Ovary (tissue), 10 donors: ENCODE measurements around the gene GNG8. TPM values are rescaled to one million over a fixed set of nuclear protein-coding genes. Genes with fewer than 3 reads are reported as not detected.

ENCODE experiments used
- DNase-seq, 5 donors: peaks; one replicate each; pipeline ENCODE4 v3.0.0-alpha.2; 2019 to 2020
- H3K27ac ChIP-seq, 2 donors: fragments of 200-600 bp; one replicate each; pipeline versions ENCODE4 v1.5.1 to v1.8.0; 2019 to 2022
- H3K27me3 ChIP-seq: fragments of 200-600 bp; one replicate; pipeline ENCODE4 v1.8.0; 2022
- H3K36me3 ChIP-seq: fragments of 200-600 bp; sonication (generic); one replicate; pipeline ENCODE4 v1.5.1; 2019
- H3K4me1 ChIP-seq: one replicate; pipeline ENCODE4 v1.8.1; 2013; ENCODE audit warnings: mild to moderate bottlenecking, moderate library complexity; ENCODE audit not compliant: insufficient read depth
- H3K4me3 ChIP-seq: fragments of 200-600 bp; sonication (generic); one replicate; pipeline ENCODE4 v1.5.1; 2017
- H3K9me3 ChIP-seq, 2 donors: fragments of 200-600 bp in 1 of 2; sonication (generic) in 1 of 2; one replicate each; pipeline versions ENCODE4 v1.5.1 to v1.8.1; 2013 to 2019; ENCODE audit warnings: mild to moderate bottlenecking in 1 of 2, moderate library complexity in 1 of 2
- CTCF ChIP-seq, 3 donors: fragments of 450-650 bp in 2 of 3; fragments of 200-600 bp in 1 of 3; IDR thresholded peaks; one replicate each; pipeline versions ENCODE4 v1.5.1 to v1.8.0; 2016 to 2022; ENCODE audit warnings: antibody characterized with exemption in 3 of 3, mild to moderate bottlenecking in 1 of 3
- EP300 ChIP-seq: sonication (generic); formaldehyde crosslinking; IDR thresholded peaks from one replicate; pipeline ENCODE4 v1.6.1; 2017; ENCODE audit warnings: antibody characterized with exemption
- POLR2A ChIP-seq: fragments of 450-650 bp; IDR thresholded peaks from one replicate; pipeline ENCODE4 v1.6.1; 2017; ENCODE audit warnings: antibody characterized with exemption, mild to moderate bottlenecking, moderate library complexity
- WGBS, 3 donors: extraction: QIAGEN DNeasy Blood & Tissue Kit in 1 of 3; methylation state at CpG; one replicate each; pipeline versions ENCODE4 v1.1.5 to v1.1.7; 2013 to 2017; 5-methylcytosine and 5-hydroxymethylcytosine counted together
- intact Hi-C, 4 donors: fragments of 100-400 bp; cut with DNase I; formaldehyde crosslinking; loops; one replicate each; pipeline versions ENCODE4 v1.11.0 to v1.15.1; 2022 to 2023
- long read RNA-seq, 3 donors: library from polyadenylated mRNA in 2 of 3; unstranded in 2 of 3; transcript quantifications; one replicate each; pipeline ENCODE4 v2.0.0 and lab custom pipeline, GENCODE V29; 2021 to 2026
- polyA plus RNA-seq, 2 donors: library from polyadenylated mRNA; stranded (reverse); fragments of 200-250 nt in 1 of 2; fragments of 350-450 nt in 1 of 2; fragmentation: Illumina TruSeq in 1 of 2; extraction: RNeasy Lipid Tissue Mini Kit (QIAGEN cat#74804) in 1 of 2; gene quantifications; one replicate each; pipeline ENCODE4 v1.2.3, GENCODE V29; 2013 to 2014
- total RNA-seq, 7 donors: library from RNA; depleted of rRNA in 2 of 7; stranded (reverse); fragments of >200 nt in 2 of 7; fragmentation: NEBNext Ultra II Directional in 3 of 7; extraction: Animal tissue kit (Norgen Biotek cat#: 25700) in 3 of 7; gene quantifications; one replicate each; pipeline versions ENCODE4 v1.1.0 to v1.2.4, GENCODE V29; 2016 to 2023
- donor health status: DM: no; HTN: no; CAD: no; lungs with moderate emphysema.
- donor health status: DM: no; HTN: no; CAD: no.
- donor health status: Bipolar disorder and iron deficiency.
- donor health status: DM: yes; HTN: yes; CAD: no.
- donor health status: DM: no; HTN: no; CAD: no.
- donor health status: DM: yes; HTN: yes; CAD: no.

Gene GNG8
- not detected for total RNA-seq
- polyA plus RNA-seq, result not detected
- long read RNA-seq, donor 1, result 0 reads
- long read RNA-seq, donor 2, result 0 reads
- long read RNA-seq, donor 3, result 0 reads

- Histone ChIP-seq H3K9me3 (no peaks in the 10 kb centered on the region), H3K27me3 (no peaks in the 10 kb centered on the region), H3K27ac (no peak within 1 kb of the TSS), H3K36me3 (no peaks in the 10 kb centered on the region), H3K4me3 (no peak within 1 kb of the TSS), H3K4me1 (peaks cover 6% of the 10 kb centered on the region)
- 39 to 49% (median 41%) methylated on average over 26 to 34 of the region's 34 CpGs for WGBS, 3 donors
- no peak for DNase-seq
- intact Hi-C loops, result no loop called here
- TF ChIP-seq POLR2A (no peak), EP300 (no peak), CTCF (IDR thresholded peaks at IDR 0.05) (no peak)
Measured at GRCh38 chr19:46635920-46636761, at the start of gene GNG8. GNG8 (minus strand) TSS chr19:46636202; CDS start chr19:46634682, 1,520 bp downstream.

GRCh38 chr19:46685189-46685588 is 49.2 kb upstream of the GNG8 start:
- DNase-seq, result no peak
- intact Hi-C loops, result no loop called here
- H3K9me3 ChIP-seq, result no peaks in the 10 kb centered on the region
- H3K4me1 ChIP-seq, result no peaks in the 10 kb centered on the region
- no peak overlapping the region for H3K4me3 ChIP-seq
- TF ChIP-seq CTCF (IDR thresholded peaks at IDR 0.05), result no peak
- no peak for TF ChIP-seq EP300
- TF ChIP-seq POLR2A, result no peak
- H3K27ac ChIP-seq, result no peak overlapping the region
- H3K36me3 ChIP-seq, result no peaks in the 10 kb centered on the region
- 58 to 93% (median 90%) methylated on average over 3 of the region's 3 CpGs for WGBS, 3 donors
- H3K27me3 ChIP-seq, result no peaks in the 10 kb centered on the region

GRCh38 chr19:46678110-46678732 is 42.2 kb upstream of the GNG8 start:
- no peak overlapping the region for H3K4me3 ChIP-seq
- H3K27ac ChIP-seq, result no peak overlapping the region
- H3K4me1 ChIP-seq, result peaks cover 2% of the 10 kb centered on the region
- H3K27me3 ChIP-seq, result no peaks in the 10 kb centered on the region
- no peaks in the 10 kb centered on the region for H3K36me3 ChIP-seq
- 77 to 82% (median 78%) methylated on average over 26 of the region's 26 CpGs for WGBS, 3 donors
- no peak for DNase-seq
- intact Hi-C loops, result no loop called here
- no peaks in the 10 kb centered on the region for H3K9me3 ChIP-seq
- TF ChIP-seq CTCF (IDR thresholded peaks at IDR 0.05), result no peak
- no peak for TF ChIP-seq POLR2A
- TF ChIP-seq EP300, result no peak

GRCh38 chr19:46674416-46675178 is 38.6 kb upstream of the GNG8 start:
- TF ChIP-seq POLR2A (no peak), EP300 (no peak), CTCF (IDR thresholded peaks at IDR 0.05) (no peak)
- Histone ChIP-seq H3K4me3 (no peak overlapping the region), H3K27ac (no peak overlapping the region), H3K9me3 (no peaks in the 10 kb centered on the region), H3K4me1 (peaks cover 2% of the 10 kb centered on the region), H3K27me3 (no peaks in the 10 kb centered on the region), H3K36me3 (no peaks in the 10 kb centered on the region)
- DNase-seq, result peak in 2 of 5 donors; percentile 36 to 47
- intact Hi-C loops, result no loop called here
- WGBS, 3 donors, result 80 to 89% (median 85%) methylated on average over 21 of the region's 21 CpGs
